Testis (tissue), 2 donors: ENCODE results near the gene CFAP299.

ENCODE experiments used
- POLR2A ChIP-seq: fragments of 450-650 bp; IDR thresholded peaks from one replicate; pipeline ENCODE4 v1.6.1; 2017; ENCODE audit warnings: antibody characterized with exemption, mild to moderate bottlenecking, moderate library complexity
- TF ChIP-seq, protein P1 (sequence below), 3 experiments: fragments of 450-650 bp in 2 of 3; fragments of 200-600 bp in 1 of 3; sonication (generic) in 1 of 3; IDR thresholded peaks; one replicate each; pipeline ENCODE4 v1.5.1; 2016 to 2019; ENCODE audit warnings: antibody characterized with exemption in 3 of 3, mild to moderate bottlenecking in 2 of 3, moderate library complexity in 1 of 3

DNA sequence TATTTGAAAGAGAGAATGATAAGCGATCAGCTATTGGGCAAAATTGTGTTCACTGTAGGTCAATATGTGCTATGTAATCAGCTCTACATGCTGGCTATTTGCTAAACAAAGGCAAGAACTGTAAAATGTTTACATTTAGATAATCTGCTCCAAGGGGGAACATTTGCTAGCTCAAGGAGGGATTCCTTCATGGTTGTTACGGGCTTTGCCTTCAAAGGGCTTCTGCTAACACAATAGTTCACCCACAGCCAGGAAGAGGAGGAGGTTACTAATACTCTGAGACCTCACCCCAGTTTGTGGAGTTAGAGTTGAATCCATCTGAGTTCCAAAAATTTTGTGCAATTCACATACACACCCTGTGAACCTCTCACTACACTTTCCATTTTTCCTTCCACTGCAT, 587.4 kb downstream of the CFAP299 start:
- TF ChIP-seq, protein P1, sequence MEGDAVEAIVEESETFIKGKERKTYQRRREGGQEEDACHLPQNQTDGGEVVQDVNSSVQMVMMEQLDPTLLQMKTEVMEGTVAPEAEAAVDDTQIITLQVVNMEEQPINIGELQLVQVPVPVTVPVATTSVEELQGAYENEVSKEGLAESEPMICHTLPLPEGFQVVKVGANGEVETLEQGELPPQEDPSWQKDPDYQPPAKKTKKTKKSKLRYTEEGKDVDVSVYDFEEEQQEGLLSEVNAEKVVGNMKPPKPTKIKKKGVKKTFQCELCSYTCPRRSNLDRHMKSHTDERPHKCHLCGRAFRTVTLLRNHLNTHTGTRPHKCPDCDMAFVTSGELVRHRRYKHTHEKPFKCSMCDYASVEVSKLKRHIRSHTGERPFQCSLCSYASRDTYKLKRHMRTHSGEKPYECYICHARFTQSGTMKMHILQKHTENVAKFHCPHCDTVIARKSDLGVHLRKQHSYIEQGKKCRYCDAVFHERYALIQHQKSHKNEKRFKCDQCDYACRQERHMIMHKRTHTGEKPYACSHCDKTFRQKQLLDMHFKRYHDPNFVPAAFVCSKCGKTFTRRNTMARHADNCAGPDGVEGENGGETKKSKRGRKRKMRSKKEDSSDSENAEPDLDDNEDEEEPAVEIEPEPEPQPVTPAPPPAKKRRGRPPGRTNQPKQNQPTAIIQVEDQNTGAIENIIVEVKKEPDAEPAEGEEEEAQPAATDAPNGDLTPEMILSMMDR (IDR thresholded peaks at IDR 0.05): no peak
- no peak for TF ChIP-seq POLR2A
